Fibroblast of skin of left biceps (primary cell): ENCODE measurements around the gene PITRM1.

Source experiments
- DNase-seq, 2 experiments: peaks; one replicate each; pipeline ENCODE4 v3.0.0-alpha.2; 2013; ENCODE audit warnings: low read depth in 2 of 2

The PITRM1 gene

GRCh38 chr10:3104251-3104918 is 68.2 kb downstream of the PITRM1 start:
- no peak for DNase-seq

GRCh38 chr10:3103646-3104045 is 68.9 kb downstream of the PITRM1 start:
- no peak for DNase-seq

GRCh38 chr10:3102720-3103427 is 69.7 kb downstream of the PITRM1 start:
- no peak for DNase-seq

- DNase-seq: no peak
These were observed 71.5 kb downstream of the PITRM1 start for GRCh38 chr10:3100856-3101640.

GRCh38 chr10:3100093-3100792 is 72.3 kb downstream of the PITRM1 start:
- DNase-seq: no peak

GRCh38 chr10:3099291-3100092 is 73.1 kb downstream of the PITRM1 start:
- peak; percentile 59 to 61 for DNase-seq

GRCh38 chr10:3098689-3099088 is 73.9 kb downstream of the PITRM1 start:
- no peak for DNase-seq

- DNase-seq: no peak
These were observed 75.4 kb downstream of the PITRM1 start for GRCh38 chr10:3097160-3097559.

GRCh38 chr10:3096149-3096548 is 76.4 kb downstream of the PITRM1 start:
- DNase-seq: no peak

- DNase-seq: peak; percentile 98
These were observed 77.0 kb downstream of the PITRM1 start for GRCh38 chr10:3095373-3096139.

- DNase-seq: no peak
These were observed 78.0 kb downstream of the PITRM1 start for GRCh38 chr10:3094609-3095036.

- no peak for DNase-seq
These were observed 78.6 kb downstream of the PITRM1 start for GRCh38 chr10:3093996-3094395.

- DNase-seq: no peak
These were observed 80.7 kb downstream of the PITRM1 start for GRCh38 chr10:3091921-3092320.

GRCh38 chr10:3090914-3091787 is 81.4 kb downstream of the PITRM1 start:
- peak; percentile 47 to 55 for DNase-seq

GRCh38 chr10:3090388-3090787 is 82.2 kb downstream of the PITRM1 start:
- DNase-seq: no peak
